Measurements from ENCODE around the gene FTSJ3. TPM values are rescaled to one million over a fixed set of nuclear protein-coding genes. Genes with fewer than 3 reads are reported as not detected.

FTSJ3 gene
- total RNA-seq, 1 donor from 2014 or later = 44.7 TPM

DNA sequence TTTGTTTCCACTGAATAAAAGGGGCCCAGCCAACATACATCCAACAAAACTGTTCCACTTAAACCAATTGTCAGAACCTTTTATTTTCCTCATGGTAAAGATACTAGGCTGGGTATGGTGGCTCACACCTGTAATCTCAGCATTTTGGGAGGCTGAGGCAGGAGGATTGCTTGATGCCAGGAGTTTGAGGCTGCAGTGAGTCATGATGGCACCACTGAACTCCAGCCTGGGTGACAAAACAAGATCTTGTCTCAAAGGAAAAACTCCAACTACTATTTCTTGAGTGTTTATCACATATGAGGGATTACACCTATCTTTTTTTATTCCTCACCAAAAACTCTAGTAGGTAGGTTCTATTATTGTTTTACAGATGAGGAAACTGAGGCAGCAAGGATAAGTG lies 4.9 kb downstream of the FTSJ3 start:
- Histone ChIP-seq H3K4me3 (no peak overlapping the region), H3K4me1 (peaks cover 12% of the 10 kb centered on the region), H3K36me3 (peaks cover 0 to 71% of the 10 kb centered on the region in 2 donors), H3K27me3 (no peaks in the 10 kb centered on the region), H3K9me3 (no peaks in the 10 kb centered on the region), H3K27ac (no peak overlapping the region)
- TF ChIP-seq CTCF (IDR thresholded peaks at IDR 0.05) = no peak
- TF ChIP-seq POLR2AphosphoS5 (IDR thresholded peaks at IDR 0.05; ENCODE audit: insufficient read depth in 1 of 2, low read depth in 1 of 2) = no peak
- no peak for TF ChIP-seq POLR2A (IDR thresholded peaks at IDR 0.05)
- intact Hi-C loops (cut with DNase I) = no loop called here
- DNase-seq (ENCODE audit: extremely low spot score in 2 of 2) = no peak

DNA sequence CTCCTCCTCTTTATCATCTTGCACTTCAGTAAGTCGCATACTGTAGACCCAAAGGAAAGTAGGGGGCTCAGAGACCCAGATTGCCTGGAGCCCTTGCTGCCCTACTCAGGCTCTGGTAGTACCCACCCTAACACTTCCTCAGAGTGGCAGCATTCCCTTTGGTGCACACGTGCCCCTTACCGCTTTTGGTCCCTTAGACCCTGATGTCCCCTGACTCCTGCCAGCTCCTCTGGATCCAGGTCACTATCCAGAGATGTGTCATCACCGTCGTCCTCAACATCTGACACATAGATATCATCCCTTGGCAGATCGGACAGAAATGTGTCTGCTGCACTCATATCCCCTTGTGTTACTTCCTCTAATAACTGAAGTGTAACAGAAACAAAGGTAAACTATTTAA lies 5.7 kb downstream of the FTSJ3 start:
- Histone ChIP-seq H3K27me3 (no peaks in the 10 kb centered on the region), H3K9me3 (no peaks in the 10 kb centered on the region), H3K4me1 (peaks cover 12% of the 10 kb centered on the region), H3K4me3 (no peak overlapping the region), H3K36me3 (peaks cover 0 to 78% of the 10 kb centered on the region in 2 donors), H3K27ac (no peak overlapping the region)
- intact Hi-C loops (cut with DNase I) = no loop called here
- no peak for DNase-seq (ENCODE audit: extremely low spot score in 2 of 2)
- no peak for TF ChIP-seq CTCF (IDR thresholded peaks at IDR 0.05)
- TF ChIP-seq POLR2AphosphoS5 (IDR thresholded peaks at IDR 0.05; ENCODE audit: insufficient read depth in 1 of 2, low read depth in 1 of 2) = no peak
- TF ChIP-seq POLR2A (IDR thresholded peaks at IDR 0.05) = no peak

DNA sequence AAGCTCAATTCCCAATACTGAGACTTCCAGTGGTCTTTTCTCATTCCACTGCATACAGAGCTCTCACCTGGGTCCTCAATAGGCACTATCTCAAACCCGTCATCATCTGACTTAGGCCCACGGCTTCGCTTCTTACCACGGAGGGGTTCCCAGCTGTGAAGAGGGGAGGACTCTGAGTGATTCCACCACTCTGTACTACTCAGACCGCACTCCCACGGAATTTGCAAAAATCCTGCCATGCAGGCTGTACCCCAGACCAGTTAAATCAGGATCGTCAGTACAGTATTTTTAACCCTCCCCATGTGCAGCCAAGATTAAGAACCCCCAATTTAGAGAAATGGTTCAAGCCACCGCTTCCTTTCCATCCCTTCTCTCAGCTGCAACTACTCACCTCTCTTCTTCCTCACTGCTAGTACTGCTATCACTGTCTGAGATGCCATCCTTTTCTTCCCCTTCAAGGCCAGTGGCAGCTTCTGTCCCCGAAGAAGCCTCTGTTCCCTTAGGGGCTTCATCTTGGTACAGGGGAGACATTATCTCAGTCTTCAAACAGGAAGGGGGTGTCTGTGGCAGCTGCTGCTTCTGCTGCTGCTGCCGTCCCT lies 6.4 kb downstream of the FTSJ3 start:
- TF ChIP-seq POLR2A (IDR thresholded peaks at IDR 0.05) (no peak), POLR2AphosphoS5 (IDR thresholded peaks at IDR 0.05; ENCODE audit: insufficient read depth in 1 of 2, low read depth in 1 of 2) (no peak), CTCF (IDR thresholded peaks at IDR 0.05) (no peak)
- no peak overlapping the region for H3K27ac ChIP-seq
- no peak overlapping the region for H3K4me3 ChIP-seq
- intact Hi-C loops (cut with DNase I) = no loop called here
- no peaks in the 10 kb centered on the region for H3K9me3 ChIP-seq
- no peaks in the 10 kb centered on the region for H3K27me3 ChIP-seq
- DNase-seq (ENCODE audit: extremely low spot score in 2 of 2) = no peak
- H3K36me3 ChIP-seq = peaks cover 0 to 86% of the 10 kb centered on the region in 2 donors
- peaks cover 8% of the 10 kb centered on the region for H3K4me1 ChIP-seq

DNA sequence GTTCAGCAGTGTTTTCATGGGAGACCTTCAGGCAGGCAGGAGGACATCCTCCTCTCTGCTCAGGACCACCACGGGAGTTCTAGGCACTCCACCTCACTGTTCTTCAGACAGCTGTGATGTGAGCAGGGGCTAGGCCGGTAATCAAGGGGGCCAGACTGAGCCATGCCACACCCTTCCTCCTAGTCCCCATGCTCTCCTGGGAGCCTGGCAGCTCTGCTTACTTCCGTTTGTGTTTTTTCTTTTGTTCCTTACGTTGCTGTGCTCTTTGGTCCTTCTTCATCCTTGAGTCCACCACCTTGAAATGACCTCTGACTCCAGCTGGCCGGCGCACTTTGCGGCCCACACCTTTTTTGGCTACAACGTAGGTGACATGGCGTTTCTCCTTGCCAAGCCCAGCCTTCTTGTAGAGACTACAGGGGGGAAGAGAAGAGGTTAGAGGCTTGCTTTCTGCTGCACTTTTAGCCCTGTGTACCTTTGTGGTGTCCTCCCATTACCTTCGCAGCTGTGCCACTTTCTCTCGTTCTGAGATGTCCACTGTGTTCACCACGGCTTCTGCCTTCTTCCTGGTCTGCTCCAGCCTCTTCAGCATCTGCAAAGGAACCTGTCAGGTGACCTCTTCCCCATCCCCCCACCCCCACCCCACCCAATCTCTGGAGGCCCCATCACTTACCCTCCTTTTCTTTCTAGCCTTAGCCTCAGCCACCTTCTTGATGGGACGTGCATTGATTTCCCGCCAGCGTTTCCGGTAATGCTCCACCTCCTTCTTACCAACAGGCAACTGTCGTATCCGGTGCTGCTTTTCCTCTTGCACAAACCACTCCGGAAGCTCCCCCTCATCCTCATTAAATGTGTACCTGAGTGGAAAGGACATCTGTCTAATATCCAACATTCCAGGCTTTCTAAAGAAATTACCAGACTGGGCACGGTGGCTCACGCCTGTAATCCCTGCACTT lies 7.6 kb downstream of the FTSJ3 start:
- TF ChIP-seq CTCF (IDR thresholded peaks at IDR 0.05) (no peak), POLR2A (IDR thresholded peaks at IDR 0.05) (no peak), POLR2AphosphoS5 (IDR thresholded peaks at IDR 0.05; ENCODE audit: insufficient read depth in 1 of 2, low read depth in 1 of 2) (no peak)
- Histone ChIP-seq H3K27me3 (no peaks in the 10 kb centered on the region), H3K9me3 (no peaks in the 10 kb centered on the region), H3K27ac (no peak overlapping the region), H3K36me3 (peaks cover 5 to 87% of the 10 kb centered on the region in 2 donors), H3K4me3 (no peak overlapping the region), H3K4me1 (no peaks in the 10 kb centered on the region)
- no peak for DNase-seq (ENCODE audit: extremely low spot score in 2 of 2)
- intact Hi-C loops (cut with DNase I) = no loop called here

DNA sequence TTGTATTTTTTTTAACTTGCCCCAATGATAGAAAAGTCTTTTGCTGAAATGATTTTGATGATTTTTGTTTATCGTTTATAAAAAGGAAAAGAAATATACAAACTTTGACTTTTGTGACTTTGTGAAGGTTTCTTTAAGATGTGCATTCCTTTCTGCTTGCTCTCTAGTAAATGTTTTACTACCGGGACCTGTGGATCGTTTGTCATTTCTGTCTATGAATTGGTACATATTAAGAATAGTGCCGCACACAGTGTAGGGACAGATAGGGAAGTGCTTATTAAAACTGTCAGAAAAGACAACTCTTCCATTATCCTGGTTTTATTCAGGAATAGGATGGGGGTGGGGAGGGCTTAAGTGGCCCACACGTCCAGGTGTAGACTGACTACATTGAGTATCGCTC lies 8.3 kb downstream of the FTSJ3 start:
- no peak for DNase-seq (ENCODE audit: extremely low spot score in 2 of 2)
- intact Hi-C loops (cut with DNase I) = no loop called here
- Histone ChIP-seq H3K4me3 (no peak overlapping the region), H3K9me3 (no peaks in the 10 kb centered on the region), H3K27ac (no peak overlapping the region), H3K27me3 (no peaks in the 10 kb centered on the region), H3K4me1 (no peaks in the 10 kb centered on the region), H3K36me3 (peaks cover 5 to 87% of the 10 kb centered on the region in 2 donors)
- no peak for TF ChIP-seq CTCF (IDR thresholded peaks at IDR 0.05)
- no peak for TF ChIP-seq POLR2AphosphoS5 (IDR thresholded peaks at IDR 0.05; ENCODE audit: insufficient read depth in 1 of 2, low read depth in 1 of 2)
- TF ChIP-seq POLR2A (IDR thresholded peaks at IDR 0.05) = no peak
